Measurements from ENCODE around the gene CST8. TPM values are rescaled to one million over a fixed set of nuclear protein-coding genes. Genes with fewer than 3 reads are reported as not detected.

The CST8 gene
- total RNA-seq, 1 donor from 2014 or later: not detected

DNA sequence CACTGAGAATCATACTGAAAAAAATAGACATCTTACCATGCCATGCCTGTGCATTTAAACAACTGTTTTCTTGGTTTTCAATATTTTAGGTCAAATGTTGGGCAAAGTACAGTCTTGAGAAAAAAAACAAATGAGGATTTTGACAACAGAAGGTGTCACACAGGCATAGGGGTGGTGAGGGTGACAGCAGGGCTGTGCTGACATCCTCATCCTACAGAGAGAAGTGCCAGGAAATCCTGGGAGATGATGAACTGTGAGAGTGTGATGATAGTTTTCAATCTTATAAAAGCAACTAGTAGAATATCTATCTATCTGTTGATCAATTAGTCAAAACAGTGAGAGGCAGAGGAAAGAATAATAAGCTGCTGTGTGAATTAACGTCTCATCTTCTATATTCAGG lies 23.9 kb downstream of the CST8 start:
- intact Hi-C loops (cut with DNase I): no loop called here

DNA sequence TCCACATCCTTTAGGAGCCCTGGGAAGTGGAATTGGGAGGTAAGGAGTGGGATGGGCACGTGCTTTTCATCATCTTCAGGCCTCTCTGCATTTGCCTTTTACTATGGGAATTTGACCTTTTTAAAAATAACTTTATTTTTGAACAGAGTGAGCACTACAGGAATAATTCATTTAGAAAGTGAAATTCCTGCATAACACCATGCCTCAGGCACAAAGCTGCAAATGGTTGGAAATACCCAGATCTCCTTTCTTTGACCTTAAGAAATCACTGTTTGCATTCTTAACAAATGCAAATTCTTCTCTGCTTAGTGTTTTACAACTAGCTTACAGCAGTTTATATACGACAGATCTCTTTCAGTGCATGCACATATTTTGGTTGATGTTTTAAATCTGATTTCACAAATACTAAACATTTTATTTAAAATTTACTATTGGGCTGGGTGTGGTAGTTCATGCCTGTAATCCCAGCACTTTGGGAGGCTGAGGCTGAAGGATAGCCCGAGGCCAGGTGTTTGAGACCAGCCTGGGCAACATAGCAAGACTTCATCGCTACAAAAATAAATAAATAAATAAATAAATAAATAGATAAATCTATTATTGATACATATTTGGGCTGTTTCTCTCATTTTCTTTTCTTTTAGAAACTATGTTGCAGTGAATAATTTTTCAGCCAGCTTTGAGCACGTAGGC lies 24.5 kb downstream of the CST8 start:
- intact Hi-C loops (cut with DNase I): no loop called here

More for the DNA sequence above, 23.9 kb downstream of the CST8 start:
- no peak for DNase-seq (ENCODE audit: low spot score)

DNA sequence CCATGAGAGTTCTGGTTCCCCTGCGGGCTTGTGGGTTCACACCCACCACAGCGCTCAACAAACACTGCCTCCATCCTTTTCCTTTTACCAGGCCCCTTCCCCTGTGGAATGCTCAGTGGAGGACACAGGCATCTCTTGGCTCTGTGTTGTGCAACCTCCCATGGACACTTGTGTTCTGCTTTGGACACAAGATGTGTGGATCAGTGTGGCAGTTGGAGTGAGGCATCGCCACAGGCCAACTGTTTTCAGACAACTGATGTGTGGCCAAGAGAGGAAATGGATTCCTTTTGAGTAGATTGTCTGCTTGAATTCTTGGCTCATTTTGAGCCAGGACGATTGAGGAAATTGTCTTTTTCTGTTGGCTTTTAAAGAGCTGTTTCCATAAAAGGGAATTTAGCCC lies 26.8 kb downstream of the CST8 start:
- DNase-seq (ENCODE audit: low spot score): no peak
- intact Hi-C loops (cut with DNase I): no loop called here

More for the DNA sequence above, 24.5 kb downstream of the CST8 start:
- no peak for DNase-seq (ENCODE audit: low spot score)

DNA sequence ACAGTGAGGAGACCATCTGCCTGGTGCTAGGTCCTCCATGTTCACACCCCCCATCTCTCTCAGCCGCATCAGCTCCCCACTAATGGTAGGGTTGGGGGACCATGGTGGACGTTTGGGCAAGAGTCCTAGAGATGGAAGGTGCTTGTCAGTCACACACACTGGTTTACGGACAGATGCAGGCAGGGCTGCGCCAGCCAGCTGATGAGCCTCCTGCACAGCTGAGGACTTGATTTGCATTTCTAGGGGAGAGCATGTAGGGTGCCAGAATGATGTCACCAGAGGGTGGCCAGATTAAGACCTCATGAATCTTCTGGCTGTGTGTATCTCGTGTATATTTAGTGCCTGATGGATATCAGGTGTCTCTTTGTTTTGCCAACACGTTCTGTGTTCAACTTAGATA lies 28.6 kb downstream of the CST8 start:
- intact Hi-C loops (cut with DNase I): no loop called here
- DNase-seq (ENCODE audit: low spot score): no peak

DNA sequence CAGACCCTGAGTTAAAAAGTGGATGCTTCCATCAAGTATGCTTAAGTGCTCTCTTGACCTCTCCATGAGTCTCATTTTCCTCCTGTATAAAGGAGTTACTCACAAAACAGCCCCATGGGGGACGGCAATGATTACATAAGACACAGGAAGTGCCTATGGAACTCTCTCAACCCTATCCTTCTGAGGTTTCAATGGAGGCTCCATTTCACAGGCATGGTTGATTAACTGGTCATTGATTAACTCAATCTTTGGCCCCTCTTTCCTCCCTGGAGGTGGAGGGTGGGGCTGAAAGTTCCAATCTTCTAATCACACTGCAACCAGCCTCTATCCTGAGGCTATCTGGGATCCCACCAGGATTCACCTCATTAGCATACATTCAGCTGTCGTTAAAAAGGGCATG lies 29.3 kb downstream of the CST8 start:
- intact Hi-C loops (cut with DNase I): no loop called here
- DNase-seq (ENCODE audit: low spot score): no peak

DNA sequence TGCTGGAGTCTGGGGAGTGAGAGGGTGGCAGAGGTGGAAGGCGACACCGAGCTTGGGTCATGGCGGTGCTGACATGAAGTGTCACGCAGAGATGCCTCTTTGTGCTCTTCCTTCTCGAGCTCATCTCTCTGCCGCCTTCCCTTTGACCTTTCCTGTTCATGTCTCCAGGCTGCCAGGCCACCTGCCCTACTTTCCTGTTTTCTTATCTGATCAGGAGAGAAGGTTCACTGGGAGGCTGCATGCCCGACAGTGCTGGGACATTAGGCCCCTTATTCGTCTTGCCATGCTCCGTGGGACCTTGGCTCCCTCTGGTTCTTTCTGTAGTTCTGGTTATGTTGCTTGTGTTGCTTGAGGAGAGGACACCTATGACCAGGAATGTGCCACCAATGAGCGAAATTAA lies 33.2 kb downstream of the CST8 start:
- no peak for DNase-seq (ENCODE audit: low spot score)
- intact Hi-C loops (cut with DNase I): no loop called here

DNA sequence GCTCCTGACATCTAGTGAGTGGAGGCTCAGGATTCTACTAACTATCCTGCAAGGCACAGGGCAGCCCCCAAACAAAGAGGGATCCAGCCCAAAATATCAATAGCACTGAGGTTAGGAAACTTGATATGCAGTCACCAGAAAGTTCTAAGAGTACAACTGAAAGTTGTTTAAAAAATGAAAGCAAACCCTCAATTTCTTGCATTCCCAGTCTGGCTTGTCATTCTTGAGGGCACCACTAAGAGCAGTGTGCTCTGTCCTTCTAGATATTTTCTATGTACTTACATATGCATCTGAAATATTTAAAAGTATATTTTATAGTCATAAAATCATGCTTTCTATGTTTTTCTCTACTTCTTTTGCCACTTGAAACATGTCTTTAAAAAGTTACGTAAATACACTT lies 35.9 kb downstream of the CST8 start:
- intact Hi-C loops (cut with DNase I): no loop called here
- DNase-seq (ENCODE audit: low spot score): no peak

DNA sequence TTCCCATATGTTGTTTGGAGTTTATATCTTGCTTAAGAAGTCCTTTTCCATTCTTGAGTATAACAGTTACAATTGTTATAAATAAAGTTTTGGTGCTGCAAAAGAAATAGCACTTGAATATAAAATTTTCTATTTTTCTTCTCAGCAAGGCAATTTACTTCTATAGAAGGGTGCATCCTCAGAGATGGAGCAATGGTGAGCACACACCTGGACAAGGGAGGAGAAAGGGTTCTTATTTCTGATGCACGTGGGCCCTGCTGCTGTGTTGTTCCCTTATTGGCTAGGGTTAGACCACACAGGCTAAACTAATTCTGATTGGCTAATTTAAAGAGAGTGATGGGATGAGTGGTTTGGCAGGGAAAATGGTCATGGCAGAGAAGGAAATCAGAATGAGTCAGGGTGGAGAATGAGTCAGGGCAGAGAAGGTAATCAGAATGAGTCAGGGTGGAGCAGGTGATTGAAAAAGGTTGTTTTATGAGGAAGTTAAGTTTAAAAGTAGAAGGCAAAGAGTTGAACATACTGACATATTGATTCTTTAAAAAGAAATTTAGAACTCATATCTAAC lies 38.0 kb downstream of the CST8 start:
- intact Hi-C loops (cut with DNase I): no loop called here
- no peak for DNase-seq (ENCODE audit: low spot score)

DNA sequence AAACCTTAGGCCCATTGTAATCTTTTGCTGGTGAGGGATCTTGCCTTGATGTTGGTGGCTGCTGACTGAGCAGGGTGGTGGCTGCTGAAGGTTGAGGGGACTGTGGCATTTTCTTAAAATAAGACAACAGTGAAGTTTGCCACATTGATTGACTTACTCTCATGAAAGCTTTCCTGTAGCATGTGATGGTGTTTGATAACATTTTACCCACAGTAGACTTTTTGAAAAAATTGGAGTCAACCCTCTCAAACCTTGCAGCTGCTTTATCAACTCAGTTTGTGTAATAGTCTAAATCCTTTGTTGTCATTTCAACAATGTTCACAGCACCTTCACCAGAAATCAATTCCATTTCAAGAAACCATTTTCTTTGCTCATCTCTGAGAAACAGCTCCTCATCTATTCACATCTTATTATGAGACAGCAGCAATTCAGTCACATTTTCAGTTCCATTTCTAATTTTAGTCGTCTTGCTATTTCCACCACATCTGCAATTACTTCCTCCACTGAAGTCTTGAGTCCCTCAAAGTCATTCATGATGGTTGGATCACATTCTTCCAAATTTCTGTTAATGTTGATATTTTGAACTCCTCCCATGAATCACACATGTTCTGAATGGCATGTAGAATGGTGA lies 40.1 kb downstream of the CST8 start:
- intact Hi-C loops (cut with DNase I): no loop called here
- DNase-seq (ENCODE audit: low spot score): no peak

DNA sequence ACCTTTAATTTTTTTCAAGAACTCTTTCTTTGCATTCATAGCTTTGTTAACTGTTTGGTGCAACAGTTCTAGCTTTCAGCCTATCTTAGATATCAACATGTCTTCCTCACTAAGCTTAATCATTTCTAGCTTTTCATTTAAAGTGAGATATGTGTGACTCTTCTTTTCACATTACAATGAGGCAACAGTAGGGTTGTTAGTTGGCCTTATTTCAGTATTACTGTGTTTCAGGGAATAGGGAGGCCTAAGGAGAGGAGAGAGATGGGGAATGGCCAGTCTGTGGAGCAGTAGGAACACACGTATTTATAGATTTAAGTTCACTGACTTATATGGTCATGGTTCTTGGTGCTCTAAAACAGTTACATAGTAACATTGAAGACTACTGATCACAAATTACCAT lies 41.6 kb downstream of the CST8 start:
- intact Hi-C loops (cut with DNase I): no loop called here

DNA sequence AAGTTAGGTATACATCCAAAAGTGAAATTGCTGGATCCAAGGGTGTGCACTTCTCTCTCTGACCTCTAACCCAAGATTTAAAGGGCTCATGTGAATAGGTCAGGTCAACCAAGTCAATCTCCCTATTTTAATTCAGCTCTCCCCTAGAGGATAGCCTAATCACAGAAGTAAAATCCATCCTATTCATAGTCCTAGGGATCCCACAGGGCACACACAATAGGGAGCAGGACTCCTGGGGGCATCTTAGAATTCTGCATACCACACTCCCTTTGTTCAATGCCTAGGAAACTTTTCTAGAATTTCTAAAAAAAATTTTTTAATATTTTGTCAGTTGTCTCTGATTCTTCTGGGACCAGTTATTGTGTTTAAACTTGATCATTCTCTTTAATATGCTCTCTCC lies 42.2 kb downstream of the CST8 start:
- intact Hi-C loops (cut with DNase I): no loop called here

More for the DNA sequence above, 41.6 kb downstream of the CST8 start:
- DNase-seq (ENCODE audit: low spot score): no peak

DNA sequence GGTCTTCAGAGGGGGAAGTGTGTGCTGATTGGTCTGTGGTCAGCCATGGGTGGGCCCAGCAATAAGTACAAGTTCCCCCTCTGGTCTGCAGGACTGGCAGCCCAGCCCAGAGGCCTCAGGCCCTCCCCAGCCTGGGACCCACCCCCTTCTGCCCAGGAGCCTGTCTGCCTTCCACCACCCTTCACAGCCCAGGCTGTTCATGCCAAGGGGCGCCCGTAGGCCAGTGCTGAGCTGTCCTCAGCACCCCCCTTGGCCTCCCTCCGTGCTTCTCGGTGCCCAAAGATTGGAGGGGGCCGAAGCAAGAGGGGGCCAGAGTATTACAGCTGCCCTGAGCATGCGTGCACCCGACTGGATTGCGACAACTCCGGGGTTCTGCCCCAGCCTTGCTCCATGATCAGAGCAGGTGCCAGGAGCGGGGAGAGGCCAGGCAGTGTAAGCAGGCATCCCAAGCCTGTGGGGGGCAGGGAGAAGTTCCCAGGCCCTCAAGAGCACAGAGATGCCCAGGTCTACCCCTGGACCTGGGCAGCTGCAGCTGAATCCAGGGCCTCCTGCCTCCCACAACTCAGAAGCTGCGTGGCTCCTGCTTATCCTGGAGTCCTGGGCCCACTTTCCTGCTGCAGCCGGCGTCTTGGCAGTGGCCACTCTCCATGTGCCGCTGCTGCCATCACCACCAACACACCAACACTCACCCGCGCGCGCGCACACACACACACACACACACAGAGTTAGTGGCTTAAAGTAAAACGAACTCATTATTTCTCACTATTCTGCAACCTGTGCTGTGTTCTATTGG lies 44.1 kb downstream of the CST8 start:
- DNase-seq (ENCODE audit: low spot score): no peak
- intact Hi-C loops (cut with DNase I): no loop called here

More for the DNA sequence above, 42.2 kb downstream of the CST8 start:
- no peak for DNase-seq (ENCODE audit: low spot score)

DNA sequence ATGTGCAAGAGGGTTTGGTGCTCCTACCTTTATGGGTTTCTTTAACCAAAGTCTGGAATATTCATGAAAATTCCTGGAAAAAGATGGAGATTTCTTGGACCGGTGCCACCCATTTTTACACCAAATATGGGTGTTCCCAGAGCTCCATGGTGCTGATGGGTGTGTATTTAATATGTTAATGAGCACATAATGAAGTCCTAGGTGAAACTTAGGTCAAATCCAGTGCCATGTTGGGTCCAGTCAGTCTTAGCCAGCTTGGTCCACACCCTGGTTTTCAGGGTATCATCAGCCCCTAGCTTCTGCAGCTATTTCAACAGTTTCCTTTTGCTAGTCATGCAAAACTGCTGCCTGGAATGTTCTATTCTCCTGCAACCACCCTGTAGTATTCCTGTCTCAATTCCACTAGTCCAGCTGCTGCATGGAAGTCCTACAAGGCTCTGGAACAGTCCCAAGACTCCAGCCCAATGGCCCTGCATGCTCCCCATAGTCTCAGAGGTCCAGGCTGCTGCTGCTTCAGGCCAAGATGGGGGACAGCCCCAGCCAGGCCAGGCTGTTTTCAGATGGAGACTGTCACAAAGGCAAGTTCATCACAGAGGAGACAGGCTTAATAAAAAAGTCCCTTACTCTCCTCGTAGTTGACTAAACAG lies 45.5 kb downstream of the CST8 start:
- intact Hi-C loops (cut with DNase I): no loop called here
- no peak for DNase-seq (ENCODE audit: low spot score)

DNA sequence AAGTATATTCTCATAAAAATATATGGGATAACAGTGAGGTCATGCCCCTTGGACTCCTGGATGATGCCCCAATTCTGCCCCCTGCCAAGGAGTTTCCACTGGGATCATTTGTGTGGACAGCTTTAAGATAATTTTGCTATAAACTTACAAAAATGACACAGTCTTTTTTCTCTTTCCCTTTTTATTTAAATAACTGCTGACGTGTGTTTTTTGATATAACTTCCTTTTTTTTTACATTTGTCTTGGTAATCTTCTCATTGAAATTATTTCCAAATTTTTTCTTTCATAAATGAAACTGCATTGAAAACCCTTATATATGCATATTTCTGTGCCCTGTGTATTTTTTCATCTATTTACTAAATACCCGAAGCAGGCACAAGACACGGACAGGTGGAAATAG lies 46.1 kb downstream of the CST8 start:
- no peak for DNase-seq (ENCODE audit: low spot score)
- intact Hi-C loops (cut with DNase I): no loop called here

DNA sequence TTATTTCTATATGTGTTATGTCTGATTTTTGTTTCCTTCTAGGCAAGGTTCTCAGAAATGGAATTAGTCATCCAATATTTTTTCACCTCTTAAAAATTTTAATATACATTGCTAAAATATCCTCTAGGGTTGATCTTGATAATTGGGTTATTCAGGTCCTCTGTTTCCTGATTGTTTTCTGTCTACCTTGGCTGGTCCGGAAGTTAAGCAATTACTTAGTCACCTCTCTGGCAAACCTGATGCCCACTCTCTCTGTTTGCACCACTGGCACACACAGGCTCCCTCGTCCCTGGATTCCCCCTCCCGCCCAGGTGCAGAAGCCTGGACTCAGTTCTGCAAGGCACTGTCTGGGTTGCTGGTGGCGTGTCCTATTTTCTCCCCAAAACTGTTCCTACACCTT lies 49.7 kb downstream of the CST8 start:
- DNase-seq (ENCODE audit: low spot score): no peak
- intact Hi-C loops (cut with DNase I): no loop called here

DNA sequence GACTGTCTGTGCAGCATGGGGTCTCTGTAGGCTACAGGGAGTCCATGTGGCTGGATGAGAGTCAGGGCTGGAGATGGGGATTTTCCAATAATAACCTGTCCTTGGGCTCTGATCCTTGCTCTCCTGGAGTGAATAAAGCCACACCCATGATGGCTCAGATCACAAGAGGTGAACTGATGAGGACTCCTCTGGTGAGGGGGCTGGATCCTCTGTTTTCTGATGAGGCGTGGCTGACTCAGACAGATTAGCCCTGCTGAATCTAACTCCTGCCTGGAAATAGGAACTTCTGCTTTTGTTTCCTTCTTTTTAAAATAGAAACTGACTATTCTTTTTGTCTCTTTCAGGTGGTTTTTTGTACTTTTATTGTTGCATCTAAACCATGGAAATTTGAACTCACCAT lies 50.4 kb downstream of the CST8 start:
- intact Hi-C loops (cut with DNase I): no loop called here
- no peak for DNase-seq (ENCODE audit: low spot score)

DNA sequence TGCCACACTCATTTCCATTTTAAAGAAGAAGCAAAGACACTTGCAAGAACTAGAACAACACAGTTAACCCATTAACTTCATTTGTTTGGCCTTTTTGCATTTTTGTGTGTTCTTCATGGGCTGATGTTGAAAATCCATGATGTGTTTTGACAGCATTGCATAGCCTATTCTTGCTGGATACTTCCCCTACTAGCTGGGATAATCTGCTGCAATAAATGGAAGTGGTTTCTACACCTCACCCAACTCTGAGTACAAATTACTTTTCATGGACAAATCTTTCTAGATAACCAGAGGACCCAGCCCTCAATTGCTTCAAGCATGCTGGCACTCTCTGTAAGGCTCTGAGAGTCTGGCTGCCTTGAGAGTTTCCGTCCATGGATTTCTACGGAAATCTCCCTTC lies 50.9 kb downstream of the CST8 start:
- intact Hi-C loops (cut with DNase I): no loop called here
- no peak for DNase-seq (ENCODE audit: low spot score)

DNA sequence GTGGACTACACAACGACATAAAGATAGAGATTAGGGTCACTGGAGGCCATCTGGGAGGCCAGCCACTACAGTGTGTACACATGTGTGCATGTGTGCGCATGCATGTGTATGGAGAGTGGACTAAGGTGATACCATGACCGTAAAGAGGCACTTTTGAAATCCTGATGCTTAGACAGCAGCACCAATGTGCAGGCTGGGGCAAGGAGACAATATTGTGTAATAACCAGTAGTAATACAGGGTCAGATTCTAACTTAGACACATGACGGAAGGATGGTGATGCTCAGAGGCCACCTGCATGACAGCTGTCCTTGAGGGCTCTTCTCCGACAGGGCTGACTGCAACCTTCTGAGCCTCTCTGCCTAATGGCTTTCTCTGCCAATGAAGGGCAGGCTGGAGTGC lies 51.9 kb downstream of the CST8 start:
- no peak for DNase-seq (ENCODE audit: low spot score)
- intact Hi-C loops (cut with DNase I): no loop called here

DNA sequence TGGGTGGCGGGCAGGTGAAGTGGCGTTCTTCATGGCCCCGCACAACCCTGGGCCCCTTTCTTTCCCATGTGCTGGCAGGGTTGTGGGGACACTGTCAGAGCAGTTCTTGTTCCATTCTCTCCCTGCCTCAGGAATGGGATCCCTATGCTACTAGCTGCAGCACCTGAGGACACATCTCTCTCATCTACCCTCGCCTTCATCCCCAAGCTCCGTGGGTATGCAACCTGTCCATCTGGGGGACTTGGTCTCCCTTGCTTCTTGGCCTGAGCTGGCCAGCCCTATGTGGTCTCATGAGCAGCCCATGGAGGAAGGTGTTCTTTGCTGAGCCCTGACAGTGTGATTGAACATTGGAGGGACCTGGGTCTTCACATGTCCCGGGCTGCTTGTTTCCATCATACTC lies 53.2 kb downstream of the CST8 start:
- intact Hi-C loops (cut with DNase I): no loop called here
- DNase-seq (ENCODE audit: low spot score): no peak

Measured in cardiac septum (tissue), 1 donor.